ENCODE data around the gene ZNF579. TPM values are rescaled to one million over a fixed set of nuclear protein-coding genes. Genes with fewer than 3 reads are reported as not detected.

Gene ZNF579
- total RNA-seq, 4 donors from 2014 or later = 4.2 to 11.1 (median 8.1) TPM

DNA sequence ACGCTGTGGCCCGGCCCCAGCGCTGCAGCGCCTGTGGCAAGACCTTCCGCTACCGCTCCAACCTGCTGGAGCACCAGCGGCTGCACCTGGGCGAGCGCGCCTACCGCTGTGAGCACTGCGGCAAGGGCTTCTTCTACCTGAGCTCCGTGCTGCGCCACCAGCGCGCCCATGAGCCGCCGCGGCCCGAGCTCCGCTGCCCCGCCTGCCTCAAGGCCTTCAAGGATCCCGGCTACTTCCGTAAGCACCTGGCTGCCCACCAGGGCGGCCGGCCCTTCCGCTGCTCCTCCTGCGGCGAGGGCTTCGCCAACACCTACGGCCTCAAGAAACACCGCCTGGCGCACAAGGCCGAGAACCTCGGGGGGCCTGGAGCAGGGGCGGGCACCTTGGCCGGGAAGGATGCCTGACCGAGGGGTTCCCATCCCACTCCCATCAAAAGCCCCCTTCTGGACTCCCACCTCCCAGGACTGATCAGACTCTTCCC, 35.8 kb upstream of the ZNF579 start:
- DNase-seq (ENCODE audit: extremely low spot score) = no peak
- peaks cover 5 to 41% (median 34%) of the 10 kb centered on the region in 4 donors for H3K4me1 ChIP-seq
- no peak overlapping the region for H3K4me3 ChIP-seq
- no peaks in the 10 kb centered on the region for H3K9me3 ChIP-seq
- peaks cover 26 to 67% (median 49%) of the 10 kb centered on the region in 4 donors for H3K36me3 ChIP-seq
- TF ChIP-seq POLR2AphosphoS5 (IDR thresholded peaks at IDR 0.05) = no peak
- TF ChIP-seq POLR2A (IDR thresholded peaks at IDR 0.05; ENCODE audit: low read depth) = no peak
- TF ChIP-seq EP300 (IDR thresholded peaks at IDR 0.05) = no peak
- TF ChIP-seq, protein P1, sequence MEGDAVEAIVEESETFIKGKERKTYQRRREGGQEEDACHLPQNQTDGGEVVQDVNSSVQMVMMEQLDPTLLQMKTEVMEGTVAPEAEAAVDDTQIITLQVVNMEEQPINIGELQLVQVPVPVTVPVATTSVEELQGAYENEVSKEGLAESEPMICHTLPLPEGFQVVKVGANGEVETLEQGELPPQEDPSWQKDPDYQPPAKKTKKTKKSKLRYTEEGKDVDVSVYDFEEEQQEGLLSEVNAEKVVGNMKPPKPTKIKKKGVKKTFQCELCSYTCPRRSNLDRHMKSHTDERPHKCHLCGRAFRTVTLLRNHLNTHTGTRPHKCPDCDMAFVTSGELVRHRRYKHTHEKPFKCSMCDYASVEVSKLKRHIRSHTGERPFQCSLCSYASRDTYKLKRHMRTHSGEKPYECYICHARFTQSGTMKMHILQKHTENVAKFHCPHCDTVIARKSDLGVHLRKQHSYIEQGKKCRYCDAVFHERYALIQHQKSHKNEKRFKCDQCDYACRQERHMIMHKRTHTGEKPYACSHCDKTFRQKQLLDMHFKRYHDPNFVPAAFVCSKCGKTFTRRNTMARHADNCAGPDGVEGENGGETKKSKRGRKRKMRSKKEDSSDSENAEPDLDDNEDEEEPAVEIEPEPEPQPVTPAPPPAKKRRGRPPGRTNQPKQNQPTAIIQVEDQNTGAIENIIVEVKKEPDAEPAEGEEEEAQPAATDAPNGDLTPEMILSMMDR (IDR thresholded peaks at IDR 0.05) = no peak
- H3K27ac ChIP-seq (replicated peaks in 1 of 4) = no peak overlapping the region
- 96% methylated on average over 34 of the region's 38 CpGs for WGBS
- H3K27me3 ChIP-seq = no peaks in the 10 kb centered on the region
- intact Hi-C loops (cut with DNase I) = no loop called here

DNA sequence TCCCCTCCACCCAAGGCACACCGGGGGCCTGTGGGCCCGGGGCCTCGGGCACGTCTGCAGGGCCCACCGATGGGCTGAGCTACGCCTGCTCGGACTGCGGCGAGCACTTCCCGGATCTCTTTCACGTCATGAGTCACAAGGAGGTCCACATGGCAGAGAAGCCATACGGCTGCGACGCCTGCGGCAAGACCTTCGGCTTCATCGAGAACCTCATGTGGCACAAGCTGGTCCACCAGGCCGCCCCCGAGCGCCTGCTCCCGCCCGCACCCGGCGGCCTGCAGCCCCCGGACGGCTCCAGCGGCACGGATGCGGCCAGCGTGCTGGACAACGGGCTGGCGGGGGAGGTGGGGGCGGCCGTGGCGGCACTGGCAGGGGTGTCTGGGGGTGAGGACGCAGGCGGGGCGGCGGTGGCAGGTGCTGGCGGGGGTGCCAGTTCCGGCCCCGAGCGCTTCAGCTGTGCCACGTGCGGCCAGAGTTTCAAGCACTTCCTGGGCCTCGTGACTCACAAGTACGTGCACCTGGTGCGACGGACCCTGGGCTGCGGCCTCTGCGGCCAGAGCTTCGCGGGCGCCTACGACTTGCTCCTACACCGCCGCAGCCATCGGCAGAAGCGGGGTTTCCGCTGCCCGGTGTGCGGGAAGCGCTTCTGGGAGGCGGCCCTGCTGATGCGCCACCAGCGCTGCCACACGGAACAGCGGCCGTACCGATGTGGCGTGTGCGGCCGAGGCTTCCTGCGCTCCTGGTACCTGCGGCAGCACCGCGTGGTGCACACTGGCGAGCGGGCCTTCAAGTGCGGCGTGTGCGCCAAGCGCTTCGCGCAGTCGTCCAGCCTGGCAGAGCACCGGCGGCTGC, 35.1 kb upstream of the ZNF579 start:
- DNase-seq (ENCODE audit: extremely low spot score) = no peak
- WGBS = 97% methylated on average over 38 of the region's 88 CpGs
- no peaks in the 10 kb centered on the region for H3K9me3 ChIP-seq
- no peak overlapping the region for H3K4me3 ChIP-seq
- peaks cover 11 to 48% (median 41%) of the 10 kb centered on the region in 4 donors for H3K4me1 ChIP-seq
- intact Hi-C loops (cut with DNase I) = no loop called here
- no peak overlapping the region for H3K27ac ChIP-seq (replicated peaks in 1 of 4)
- no peaks in the 10 kb centered on the region for H3K27me3 ChIP-seq
- peaks cover 26 to 61% (median 48%) of the 10 kb centered on the region in 4 donors for H3K36me3 ChIP-seq
- TF ChIP-seq EP300 (IDR thresholded peaks at IDR 0.05) (no peak), POLR2AphosphoS5 (IDR thresholded peaks at IDR 0.05) (no peak), POLR2A (IDR thresholded peaks at IDR 0.05; ENCODE audit: low read depth) (no peak)
- TF ChIP-seq, protein P1 (IDR thresholded peaks at IDR 0.05) = no peak

DNA sequence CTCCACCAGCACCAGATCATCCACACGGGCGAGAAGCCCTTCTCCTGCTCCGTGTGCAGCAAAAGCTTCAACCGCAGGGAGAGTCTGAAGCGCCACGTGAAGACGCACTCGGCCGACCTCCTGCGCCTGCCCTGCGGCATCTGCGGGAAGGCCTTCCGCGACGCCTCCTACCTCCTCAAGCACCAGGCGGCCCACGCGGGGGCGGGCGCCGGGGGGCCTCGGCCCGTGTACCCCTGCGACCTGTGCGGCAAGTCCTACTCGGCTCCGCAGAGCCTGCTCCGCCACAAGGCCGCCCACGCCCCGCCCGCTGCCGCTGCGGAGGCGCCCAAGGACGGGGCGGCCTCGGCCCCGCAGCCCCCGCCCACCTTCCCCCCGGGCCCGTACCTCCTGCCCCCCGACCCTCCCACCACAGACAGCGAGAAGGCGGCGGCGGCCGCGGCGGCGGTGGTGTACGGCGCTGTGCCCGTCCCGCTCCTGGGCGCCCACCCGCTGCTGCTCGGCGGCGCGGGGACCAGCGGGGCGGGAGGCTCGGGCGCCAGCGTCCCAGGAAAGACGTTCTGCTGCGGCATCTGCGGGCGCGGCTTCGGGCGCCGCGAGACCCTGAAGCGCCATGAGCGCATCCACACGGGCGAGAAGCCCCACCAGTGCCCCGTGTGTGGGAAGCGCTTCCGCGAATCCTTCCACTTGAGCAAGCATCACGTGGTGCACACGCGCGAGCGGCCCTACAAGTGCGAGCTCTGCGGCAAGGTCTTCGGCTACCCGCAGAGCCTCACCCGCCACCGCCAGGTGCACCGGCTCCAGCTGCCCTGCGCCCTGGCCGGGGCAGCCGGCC, 34.3 kb upstream of the ZNF579 start:
- H3K27ac ChIP-seq (replicated peaks in 1 of 4) = no peak overlapping the region
- peaks cover 26 to 63% (median 49%) of the 10 kb centered on the region in 4 donors for H3K36me3 ChIP-seq
- H3K4me1 ChIP-seq = peaks cover 15 to 43% (median 41%) of the 10 kb centered on the region in 4 donors
- intact Hi-C loops (cut with DNase I) = no loop called here
- no peak for DNase-seq (ENCODE audit: extremely low spot score)
- TF ChIP-seq POLR2AphosphoS5 (IDR thresholded peaks at IDR 0.05) (no peak), POLR2A (IDR thresholded peaks at IDR 0.05; ENCODE audit: low read depth) (no peak), EP300 (IDR thresholded peaks at IDR 0.05) (no peak)
- TF ChIP-seq, protein P1 (IDR thresholded peaks at IDR 0.05) = no peak
- no peaks in the 10 kb centered on the region for H3K9me3 ChIP-seq
- H3K4me3 ChIP-seq = no peak overlapping the region
- WGBS = 96% methylated on average over 48 of the region's 98 CpGs
- H3K27me3 ChIP-seq = no peaks in the 10 kb centered on the region

DNA sequence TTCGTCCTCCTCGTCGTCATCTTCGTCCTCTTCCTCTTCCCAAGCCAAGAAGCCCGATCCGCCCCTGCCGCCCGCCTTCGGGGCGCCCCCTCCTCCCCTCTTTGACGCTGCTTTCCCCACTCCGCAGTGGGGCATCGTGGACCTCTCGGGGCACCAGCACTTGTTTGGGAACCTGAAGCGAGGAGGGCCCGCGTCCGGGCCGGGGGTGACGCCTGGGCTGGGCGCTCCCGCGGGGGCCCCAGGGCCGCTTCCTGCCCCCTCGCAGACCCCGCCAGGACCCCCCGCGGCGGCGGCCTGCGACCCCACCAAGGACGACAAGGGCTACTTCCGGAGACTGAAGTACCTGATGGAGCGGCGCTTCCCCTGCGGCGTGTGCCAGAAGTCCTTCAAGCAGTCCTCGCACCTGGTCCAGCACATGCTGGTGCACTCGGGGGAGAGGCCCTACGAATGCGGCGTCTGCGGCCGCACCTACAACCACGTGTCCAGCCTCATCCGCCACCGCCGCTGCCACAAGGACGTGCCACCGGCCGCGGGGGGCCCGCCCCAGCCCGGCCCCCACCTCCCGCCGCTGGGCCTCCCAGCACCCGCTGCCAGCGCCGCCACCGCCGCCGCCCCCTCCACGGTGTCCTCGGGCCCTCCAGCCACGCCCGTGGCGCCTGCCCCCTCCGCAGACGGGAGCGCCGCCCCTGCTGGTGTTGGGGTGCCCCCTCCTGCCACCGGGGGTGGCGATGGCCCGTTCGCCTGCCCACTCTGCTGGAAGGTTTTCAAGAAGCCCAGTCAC, 33.5 kb upstream of the ZNF579 start:
- no peaks in the 10 kb centered on the region for H3K9me3 ChIP-seq

More for the DNA sequence above, 33.5 kb upstream of the ZNF579 start:
- Histone ChIP-seq H3K27me3 (no peaks in the 10 kb centered on the region), H3K4me1 (peaks cover 15 to 41% (median 33%) of the 10 kb centered on the region in 4 donors), H3K36me3 (peaks cover 26 to 71% (median 57%) of the 10 kb centered on the region in 4 donors), H3K4me3 (no peak overlapping the region), H3K27ac (replicated peaks in 1 of 4) (no peak overlapping the region)
- no peak for TF ChIP-seq EP300 (IDR thresholded peaks at IDR 0.05)
- TF ChIP-seq, protein P1 (IDR thresholded peaks at IDR 0.05) = no peak
- no peak for TF ChIP-seq POLR2AphosphoS5 (IDR thresholded peaks at IDR 0.05)
- TF ChIP-seq POLR2A (IDR thresholded peaks at IDR 0.05; ENCODE audit: low read depth) = no peak
- DNase-seq (ENCODE audit: extremely low spot score) = no peak
- 92% methylated on average over 43 of the region's 75 CpGs for WGBS
- intact Hi-C loops (cut with DNase I) = no loop called here
